NT2/D1 (cell line): Measurements from ENCODE around the gene ACVR2B.

ENCODE experiments used
- YY1 ChIP-seq: IDR thresholded peaks from 2 replicates; pipeline ENCODE4 v1.6.1; 2011; ENCODE audit not compliant: insufficient read length, insufficient read depth
- ZNF274 ChIP-seq: IDR thresholded peaks from 2 replicates; pipeline ENCODE4 v1.6.1; 2011; ENCODE audit warnings: mild to moderate bottlenecking, low read depth, low read length

- no peak for TF ChIP-seq YY1
- no peak for TF ChIP-seq ZNF274
Measured at GRCh38 chr3:38480093-38480445, 26.4 kb downstream of the ACVR2B start.
